SU-DHL-6 (cell line): ENCODE data around the gene SLC9A3.
"Not testable (repeated sequence)": the region's sequence is repeated elsewhere in the genome, so short reads cannot be mapped to it uniquely, and the experiment has no call there.

ENCODE experiments used
- H2AFZ ChIP-seq: fragments of 200-600 bp; sonication (generic); 2 replicates; pipeline ENCODE4 v1.6.1; 2014; ENCODE audit warnings: low read depth, mild to moderate bottlenecking, moderate library complexity, mixed read lengths, antibody characterized with exemption, low read length; ENCODE audit not compliant: severe bottlenecking
- H3F3A ChIP-seq: fragments of 200-600 bp; shearing (Covaris generic); 2 replicates; pipeline ENCODE4 v1.6.0; 2016; ENCODE audit warnings: antibody characterized with exemption, mild to moderate bottlenecking; ENCODE audit not compliant: insufficient read depth
- H3K27ac ChIP-seq: fragments of 200-600 bp; sonication (generic); 2 replicates; pipeline ENCODE4 v1.5.1; 2016; ENCODE audit warnings: low read depth, mild to moderate bottlenecking, low read length, moderate library complexity, mixed read lengths
- H3K27me3 ChIP-seq: fragments of 200-600 bp; sonication (generic), shearing (Covaris generic); 2 replicates; pipeline ENCODE4 v1.6.0; 2014; ENCODE audit warnings: mild to moderate bottlenecking, low read length
- H3K36me3 ChIP-seq: fragments of 200-600 bp; sonication (generic); 2 replicates; pipeline ENCODE4 v1.6.1; 2014; ENCODE audit warnings: mild to moderate bottlenecking, low read length, mixed read lengths
- H3K4me2 ChIP-seq: fragments of 300-600, 200-600 bp; shearing (Covaris generic), sonication (generic); 2 replicates; pipeline ENCODE4 v1.6.0; 2014; ENCODE audit warnings: low read length, low read depth, mild to moderate bottlenecking; ENCODE audit not compliant: poor library complexity, severe bottlenecking
- H3K4me3 ChIP-seq: fragments of 200-600 bp; sonication (generic); 2 replicates; pipeline ENCODE4 v1.5.1; 2014; ENCODE audit warnings: antibody characterized with exemption, low read length, mild to moderate bottlenecking, mixed read lengths; ENCODE audit not compliant: insufficient read depth, poor library complexity, severe bottlenecking
- H3K79me2 ChIP-seq: fragments of 200-600 bp; sonication (generic); 2 replicates; pipeline ENCODE4 v1.6.1; 2014; ENCODE audit warnings: mild to moderate bottlenecking, low read length, moderate library complexity; ENCODE audit not compliant: insufficient read depth
- H3K9ac ChIP-seq: fragments of 200-600 bp; sonication (generic); 2 replicates; pipeline ENCODE4 v1.7.0; 2014; ENCODE audit warnings: mild to moderate bottlenecking, low read length
- H3K9me2 ChIP-seq: fragments of 200-600 bp; sonication (generic); replicated peaks from 2 replicates; pipeline ENCODE4 v1.6.1; 2014; ENCODE audit warnings: low read length; ENCODE audit not compliant: insufficient read depth
- H3K9me3 ChIP-seq: fragments of 200-600 bp; sonication (generic); 2 replicates; pipeline ENCODE4 v1.6.1; 2014; ENCODE audit warnings: low read length, mixed read lengths; ENCODE audit not compliant: insufficient read depth
- H4K20me1 ChIP-seq: fragments of 200-600 bp; sonication (generic); 2 replicates; pipeline ENCODE4 v1.6.1; 2014; ENCODE audit warnings: low read depth, mild to moderate bottlenecking, antibody characterized with exemption, low read length, moderate library complexity, mixed read lengths
- CTCF ChIP-seq: fragments of 200-600 bp; sonication (generic); IDR thresholded peaks from one replicate; pipeline ENCODE4 v1.5.1; 2017; ENCODE audit warnings: antibody characterized with exemption, mild to moderate bottlenecking, low read length, moderate library complexity; ENCODE audit not compliant: insufficient read depth, poor library complexity, severe bottlenecking
- EZH2phosphoT487 ChIP-seq: fragments of 200-600 bp; sonication (generic), shearing (Covaris generic); conservative IDR thresholded peaks from 2 replicates; pipeline ENCODE4 v1.6.1; 2018; ENCODE audit warnings: mild to moderate bottlenecking, antibody characterized with exemption, low read length, moderate library complexity, mixed read lengths

SLC9A3 gene

GRCh38 chr5:511476-511875, 12.8 kb downstream of the SLC9A3 start:
- Histone ChIP-seq H3K9me3 (no peaks in the 10 kb centered on the region), H3K27me3 (no peaks in the 10 kb centered on the region)

GRCh38 chr5:510521-510920, 13.7 kb downstream of the SLC9A3 start:
- TF ChIP-seq CTCF (no peak), EZH2phosphoT487 (no peak)
- H2AFZ ChIP-seq = no peak overlapping the region

More at GRCh38 chr5:511476-511875, 12.8 kb downstream of the SLC9A3 start:
- Histone ChIP-seq H3K36me3 (no peaks in the 10 kb centered on the region), H3K27ac (no peak overlapping the region), H4K20me1 (no peaks in the 10 kb centered on the region), H2AFZ (no peak overlapping the region), H3K9me2 (no peaks in the 10 kb centered on the region), H3K4me2 (no peak overlapping the region), H3F3A (no peaks in the 10 kb centered on the region), H3K4me3 (no peak overlapping the region), H3K9ac (no peak overlapping the region), H3K79me2 (no peaks in the 10 kb centered on the region)
- TF ChIP-seq CTCF = no peak
- TF ChIP-seq EZH2phosphoT487 = no peak

GRCh38 chr5:509611-510185, 14.6 kb downstream of the SLC9A3 start:
- no peak overlapping the region for H3K4me2 ChIP-seq
- H3F3A ChIP-seq = no peaks in the 10 kb centered on the region
- no peaks in the 10 kb centered on the region for H3K36me3 ChIP-seq
- no peaks in the 10 kb centered on the region for H3K27me3 ChIP-seq
- no peak overlapping the region for H3K4me3 ChIP-seq
- H3K27ac ChIP-seq = no peak overlapping the region
- H3K9ac ChIP-seq = no peak overlapping the region
- no peaks in the 10 kb centered on the region for H3K9me3 ChIP-seq
- no peaks in the 10 kb centered on the region for H3K79me2 ChIP-seq
- H4K20me1 ChIP-seq = no peaks in the 10 kb centered on the region
- TF ChIP-seq CTCF (no peak), EZH2phosphoT487 (no peak)
- H3K9me2 ChIP-seq = no peaks in the 10 kb centered on the region
- H2AFZ ChIP-seq = no peak overlapping the region

More at GRCh38 chr5:510521-510920, 13.7 kb downstream of the SLC9A3 start:
- H3F3A ChIP-seq = no peaks in the 10 kb centered on the region
- no peaks in the 10 kb centered on the region for H3K9me3 ChIP-seq
- H3K36me3 ChIP-seq = no peaks in the 10 kb centered on the region
- no peak overlapping the region for H3K4me3 ChIP-seq
- no peaks in the 10 kb centered on the region for H4K20me1 ChIP-seq
- H3K9me2 ChIP-seq = no peaks in the 10 kb centered on the region
- H3K27ac ChIP-seq = no peak overlapping the region
- no peak overlapping the region for H3K4me2 ChIP-seq
- H3K79me2 ChIP-seq = no peaks in the 10 kb centered on the region
- H3K9ac ChIP-seq = no peak overlapping the region
- H3K27me3 ChIP-seq = no peaks in the 10 kb centered on the region

DNA sequence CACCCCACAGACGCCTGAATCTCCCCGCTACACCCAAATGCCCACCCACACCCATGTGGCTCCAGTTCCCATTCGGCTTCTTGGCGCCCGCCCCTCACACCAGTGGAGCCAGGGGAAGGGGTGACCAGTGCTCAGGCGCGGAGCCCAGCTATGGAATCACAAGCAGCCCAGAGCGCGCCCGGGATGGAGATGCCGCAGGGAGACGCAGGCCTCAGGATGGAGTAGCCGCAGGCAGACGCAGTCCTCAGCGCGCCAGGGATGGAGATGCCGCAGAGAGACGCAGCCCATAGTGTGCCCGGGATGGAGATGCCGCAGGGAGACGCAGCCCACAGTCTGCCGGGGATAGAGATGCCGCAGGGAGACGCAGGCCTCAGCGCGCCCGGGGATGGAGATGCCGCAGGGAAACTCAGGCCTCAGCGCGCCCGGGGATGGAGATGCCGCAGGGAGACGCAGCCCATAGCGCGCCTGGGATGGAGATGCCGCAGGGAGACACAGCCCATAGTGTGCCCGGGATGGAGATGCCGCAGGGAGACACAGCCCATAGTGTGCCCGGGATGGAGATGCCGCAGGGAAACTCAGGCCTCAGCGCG, 16.2 kb downstream of the SLC9A3 start:
- H3K9me3 ChIP-seq, H3K9ac ChIP-seq, H3K36me3 ChIP-seq, H3K4me3 ChIP-seq, H3K9me2 ChIP-seq, H2AFZ ChIP-seq, H4K20me1 ChIP-seq, H3K4me2 ChIP-seq, H3K27ac ChIP-seq, H3K79me2 ChIP-seq, H3K27me3 ChIP-seq, H3F3A ChIP-seq: not testable (repeated sequence)
